Skeletal muscle tissue (tissue), 4 donors: ENCODE measurements around the gene HMCN2. TPM values are rescaled to one million over a fixed set of nuclear protein-coding genes. Genes with fewer than 3 reads are reported as not detected.
A peak's percentile ranks its signal among the peaks of the same experiment; 100 is the strongest.

ENCODE experiments used
- H3K27ac ChIP-seq: one replicate; pipeline ENCODE4 v1.7.0; 2013; ENCODE audit warnings: mild to moderate bottlenecking, low read depth, low read length, inconsistent platforms
- H3K27me3 ChIP-seq, 3 donors: one replicate each; pipeline ENCODE4 v1.7.0; 2013; ENCODE audit warnings: low read length in 3 of 3; ENCODE audit not compliant: control insufficient read depth in 3 of 3, insufficient read depth in 3 of 3
- H3K36me3 ChIP-seq, 3 donors: one replicate each; pipeline ENCODE4 v1.7.0; 2013; ENCODE audit warnings: low read length in 3 of 3; ENCODE audit not compliant: control insufficient read depth in 3 of 3, insufficient read depth in 3 of 3
- H3K4me1 ChIP-seq, 3 donors: one replicate each; pipeline ENCODE4 v1.7.0; 2013; ENCODE audit warnings: low read length in 3 of 3, mild to moderate bottlenecking in 3 of 3; ENCODE audit not compliant: control insufficient read depth in 3 of 3, insufficient read depth in 3 of 3
- H3K4me3 ChIP-seq, 3 donors: one replicate each; pipeline ENCODE4 v1.7.0; 2013; ENCODE audit warnings: low read length in 3 of 3
- H3K9ac ChIP-seq, 3 donors: one replicate each; pipeline ENCODE4 v1.7.0; 2013; ENCODE audit warnings: low read length in 3 of 3, mild to moderate bottlenecking in 3 of 3, moderate library complexity in 2 of 3, low read depth in 1 of 3
- H3K9me3 ChIP-seq, 3 donors: one replicate each; pipeline ENCODE4 v1.7.0; 2013; ENCODE audit warnings: low read length in 3 of 3; ENCODE audit not compliant: control insufficient read depth in 3 of 3
- total RNA-seq: library from RNA; depleted of rRNA; stranded (reverse); fragments of >200 nt; gene quantifications from one replicate; pipeline ENCODE4 v1.2.3, GENCODE V29; 2014
- donor health status: Osteomylitis.

The HMCN2 gene
- total RNA-seq, 1 donor from 2014 or later: 12.5 TPM

- Histone ChIP-seq H3K4me1 (peaks cover 8 to 19% (median 12%) of the 10 kb centered on the region in 3 donors), H3K27me3 (peaks cover 25 to 54% (median 26%) of the 10 kb centered on the region in 3 donors), H3K4me3 (no peak overlapping the region), H3K27ac (peak overlapping the region; percentile 19), H3K9me3 (no peaks in the 10 kb centered on the region), H3K36me3 (peaks cover 0 to 6% (median 4%) of the 10 kb centered on the region in 3 donors), H3K9ac (peak overlapping the region in 1 of 3 donors; percentile 3)
Observed at GRCh38 chr9:130315446-130316226, 50.1 kb downstream of the HMCN2 start.

GRCh38 chr9:130316430-130316829 is 50.9 kb downstream of the HMCN2 start:
- Histone ChIP-seq H3K27me3 (peaks cover 31 to 53% (median 32%) of the 10 kb centered on the region in 3 donors), H3K4me1 (peaks cover 12 to 19% (median 14%) of the 10 kb centered on the region in 3 donors), H3K9ac (no peak overlapping the region), H3K36me3 (peaks cover 0 to 6% (median 4%) of the 10 kb centered on the region in 3 donors), H3K9me3 (no peaks in the 10 kb centered on the region), H3K4me3 (no peak overlapping the region), H3K27ac (peak overlapping the region; percentile 19)

GRCh38 chr9:130319300-130319699 is 53.7 kb downstream of the HMCN2 start:
- H3K27me3 ChIP-seq: peaks cover 40 to 57% (median 51%) of the 10 kb centered on the region in 3 donors
- H3K4me3 ChIP-seq: no peak overlapping the region
- H3K4me1 ChIP-seq: peaks cover 6 to 17% (median 11%) of the 10 kb centered on the region in 3 donors
- H3K9me3 ChIP-seq: no peaks in the 10 kb centered on the region
- H3K36me3 ChIP-seq: peaks cover 0 to 4% (median 2%) of the 10 kb centered on the region in 3 donors
- peak overlapping the region; percentile 66 for H3K27ac ChIP-seq
- H3K9ac ChIP-seq: no peak overlapping the region

DNA sequence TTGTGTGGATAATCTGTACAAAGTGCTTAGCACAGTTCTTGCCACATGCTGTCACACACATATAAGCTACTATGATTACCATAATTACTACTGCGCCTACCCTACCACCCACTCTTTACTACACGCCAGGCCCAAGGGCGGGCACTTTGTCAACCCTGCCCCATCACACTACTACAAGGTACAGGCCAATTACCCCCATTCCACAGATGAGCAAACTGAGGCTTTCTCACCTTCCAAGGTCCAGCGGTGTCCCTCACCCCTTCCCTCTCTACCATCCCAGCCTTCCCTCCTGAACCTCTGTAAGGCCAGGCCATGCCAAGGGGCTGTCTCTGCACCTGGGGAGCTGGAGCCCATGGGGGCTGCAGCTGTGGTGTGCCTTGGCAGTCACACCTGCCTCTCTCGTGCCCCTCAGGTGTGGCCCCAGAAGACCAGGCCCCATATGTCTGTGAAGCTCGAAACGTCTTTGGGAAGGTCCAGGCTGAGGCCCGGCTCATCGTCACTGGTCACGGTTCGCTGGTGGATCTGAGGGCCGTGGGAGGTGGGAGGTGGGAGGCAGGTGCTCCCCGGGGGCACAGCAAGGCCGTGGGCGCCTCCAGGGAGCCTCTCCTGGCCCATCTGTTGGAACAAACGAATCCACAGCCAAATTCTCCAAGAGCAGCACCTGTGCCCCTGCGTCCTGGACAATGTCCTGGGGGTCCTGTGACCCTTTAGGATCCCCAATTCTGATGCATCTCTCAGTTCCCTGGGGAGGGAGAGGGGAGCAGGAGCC is 54.6 kb downstream of the HMCN2 start:
- H3K36me3 ChIP-seq: peaks cover 0 to 4% (median 2%) of the 10 kb centered on the region in 3 donors
- H3K27me3 ChIP-seq: peaks cover 41 to 59% (median 51%) of the 10 kb centered on the region in 3 donors
- no peak overlapping the region for H3K4me3 ChIP-seq
- H3K4me1 ChIP-seq: peaks cover 6 to 15% (median 11%) of the 10 kb centered on the region in 3 donors
- H3K27ac ChIP-seq: peak overlapping the region; percentile 7
- no peaks in the 10 kb centered on the region for H3K9me3 ChIP-seq
- no peak overlapping the region for H3K9ac ChIP-seq

DNA sequence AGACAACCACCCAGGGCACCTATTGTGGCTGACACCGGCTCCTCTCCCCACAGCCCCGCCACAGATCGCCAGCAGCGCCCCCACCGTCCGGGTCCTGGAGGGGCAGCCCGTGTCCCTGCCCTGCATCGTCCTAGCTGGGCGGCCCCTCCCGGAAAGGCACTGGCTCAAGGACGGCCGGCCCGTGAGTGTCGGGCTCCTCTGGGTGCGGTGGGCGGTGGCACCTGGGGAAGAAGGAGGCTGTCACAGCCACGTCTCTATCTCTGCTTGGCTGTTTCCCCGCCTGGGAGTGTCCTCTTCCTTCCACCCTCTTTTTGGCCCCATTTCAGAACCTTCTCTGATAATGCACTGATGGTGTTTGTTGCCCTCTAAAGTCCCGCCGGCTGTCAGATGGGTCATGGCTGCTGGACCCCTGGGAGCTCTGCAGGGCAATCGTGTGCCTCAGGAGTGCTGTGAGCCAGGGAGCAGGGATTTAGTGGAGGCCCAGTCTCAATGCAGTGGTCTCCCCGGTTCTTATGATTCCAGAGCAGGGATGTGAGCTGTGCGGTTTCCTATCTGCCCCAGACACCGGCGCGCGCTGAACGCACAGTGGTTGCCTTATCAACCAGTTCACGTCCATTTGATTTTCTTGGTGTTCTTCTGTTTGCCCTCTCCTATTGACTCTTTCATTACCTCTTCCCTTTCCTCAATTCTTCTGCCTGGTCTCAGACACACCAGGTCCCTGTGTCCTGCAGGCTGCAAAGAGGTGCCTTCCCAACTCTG is 55.3 kb downstream of the HMCN2 start:
- Histone ChIP-seq H3K27ac (no peak overlapping the region), H3K27me3 (peaks cover 49 to 60% (median 53%) of the 10 kb centered on the region in 3 donors), H3K4me3 (no peak overlapping the region)

DNA sequence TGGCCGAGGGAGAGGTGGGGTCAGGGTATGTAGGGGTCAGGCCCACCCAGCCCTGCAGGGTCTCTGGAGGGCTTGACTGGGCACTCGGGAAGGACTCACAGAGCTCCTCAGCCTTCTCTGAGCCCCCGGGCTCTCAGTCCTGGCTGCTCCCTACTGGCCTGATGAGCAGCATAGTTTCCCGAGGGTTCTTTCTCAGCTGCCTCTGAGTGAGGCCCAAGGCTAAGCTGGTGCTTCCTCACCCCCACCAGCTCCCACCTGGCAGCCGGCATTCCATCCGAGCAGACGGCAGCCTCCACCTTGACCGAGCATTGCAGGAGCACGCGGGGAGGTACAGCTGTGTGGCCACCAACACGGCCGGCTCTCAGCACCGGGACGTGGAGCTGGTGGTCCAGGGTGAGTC is 56.0 kb downstream of the HMCN2 start:
- Histone ChIP-seq H3K4me1 (peaks cover 6 to 11% (median 10%) of the 10 kb centered on the region in 3 donors), H3K27ac (no peak overlapping the region), H3K9me3 (no peaks in the 10 kb centered on the region), H3K27me3 (peaks cover 52 to 61% (median 56%) of the 10 kb centered on the region in 3 donors), H3K36me3 (peaks cover 0 to 8% (median 7%) of the 10 kb centered on the region in 3 donors), H3K4me3 (no peak overlapping the region), H3K9ac (no peak overlapping the region)

More for the DNA sequence above, 55.3 kb downstream of the HMCN2 start:
- Histone ChIP-seq H3K9me3 (no peaks in the 10 kb centered on the region), H3K9ac (no peak overlapping the region), H3K4me1 (peaks cover 6 to 12% (median 11%) of the 10 kb centered on the region in 3 donors), H3K36me3 (peaks cover 0 to 8% (median 4%) of the 10 kb centered on the region in 3 donors)

DNA sequence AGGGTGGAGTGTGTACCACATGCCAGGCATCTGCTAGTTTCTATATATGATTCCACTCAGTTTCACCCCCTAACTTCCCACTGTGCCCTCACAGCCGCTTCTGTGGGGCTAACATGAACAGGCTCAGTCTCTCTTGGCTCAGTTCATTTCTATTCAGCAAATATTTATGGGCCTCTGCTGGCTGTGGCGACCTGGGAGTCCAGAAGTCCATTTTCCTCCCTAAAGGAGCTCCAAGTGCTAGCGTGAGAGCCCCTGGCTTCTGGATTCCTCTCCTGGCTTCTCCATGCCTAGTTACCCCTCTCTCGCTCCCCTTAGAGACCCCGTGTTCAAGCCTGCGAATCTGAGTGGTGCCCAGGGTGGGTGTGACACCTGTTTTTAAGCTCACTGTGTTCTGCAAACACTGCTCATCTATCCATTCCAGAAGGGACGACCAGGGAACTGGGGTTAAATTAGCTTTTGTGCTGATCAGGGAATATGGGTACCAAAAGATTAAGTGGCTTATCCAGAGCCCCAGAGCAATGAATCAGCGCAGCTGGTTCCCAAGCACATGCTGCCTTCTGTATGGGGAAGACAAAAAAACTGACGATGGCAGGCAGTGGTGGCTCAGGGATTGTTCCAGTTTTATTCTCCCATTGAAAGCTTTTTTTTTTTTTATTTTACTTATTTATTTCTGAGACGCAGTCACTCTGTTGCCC is 57.6 kb downstream of the HMCN2 start:
- H3K9me3 ChIP-seq: no peaks in the 10 kb centered on the region
- no peak overlapping the region for H3K27ac ChIP-seq
- peaks cover 11 to 19% (median 16%) of the 10 kb centered on the region in 3 donors for H3K4me1 ChIP-seq
- no peak overlapping the region for H3K9ac ChIP-seq
- H3K36me3 ChIP-seq: peaks cover 0 to 8% (median 7%) of the 10 kb centered on the region in 3 donors
- H3K27me3 ChIP-seq: peaks cover 59 to 72% (median 61%) of the 10 kb centered on the region in 3 donors
- no peak overlapping the region for H3K4me3 ChIP-seq

DNA sequence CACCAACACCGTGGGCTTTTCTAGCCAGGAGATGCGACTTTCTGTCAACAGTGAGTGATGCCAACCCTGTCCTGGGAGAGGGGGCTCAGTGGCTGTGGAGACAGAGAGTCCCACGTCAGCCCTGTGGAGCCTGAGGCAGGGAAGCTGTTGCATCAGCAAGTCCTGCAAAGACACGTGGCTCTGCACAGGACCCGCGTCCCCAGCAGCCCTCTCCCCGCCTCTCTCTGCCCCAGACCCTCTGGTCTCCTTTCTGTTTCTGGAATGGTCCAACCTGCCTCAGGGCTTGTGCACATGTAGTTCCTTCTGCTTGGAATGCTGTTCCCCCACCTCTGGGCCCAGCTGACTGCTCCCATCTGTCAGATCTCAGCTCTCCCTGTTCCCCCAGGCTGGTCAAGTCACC is 60.4 kb downstream of the HMCN2 start:
- Histone ChIP-seq H3K27me3 (peaks cover 54 to 77% (median 65%) of the 10 kb centered on the region in 3 donors), H3K4me1 (peaks cover 15 to 24% (median 20%) of the 10 kb centered on the region in 3 donors), H3K27ac (no peak overlapping the region), H3K9me3 (no peaks in the 10 kb centered on the region), H3K4me3 (no peak overlapping the region), H3K9ac (no peak overlapping the region), H3K36me3 (peaks cover 0 to 6% (median 3%) of the 10 kb centered on the region in 3 donors)
